Islet of Langerhans (tissue), 1 donor: ENCODE data around the gene HERC2.
"Not testable (repeated sequence)": the region's sequence is repeated elsewhere in the genome, so short reads cannot be mapped to it uniquely, and the experiment has no call there.

Experiments
- FAIRE-seq: peaks from one replicate; lab custom pipeline; 2011; peaks lifted over from hg19 to GRCh38; lab: Jason Lieb, UNC

Gene HERC2

GRCh38 chr15:28227303-28227702 lies 94.7 kb downstream of the HERC2 start:
- FAIRE-seq, result not testable (repeated sequence)

GRCh38 chr15:28222612-28223011 lies 99.4 kb downstream of the HERC2 start:
- FAIRE-seq, result not testable (repeated sequence)

- not testable (repeated sequence) for FAIRE-seq
Observed at GRCh38 chr15:28221696-28222095, 100.3 kb downstream of the HERC2 start.

- FAIRE-seq, result no peak
Observed at GRCh38 chr15:28219116-28219515, 102.9 kb downstream of the HERC2 start.

GRCh38 chr15:28216946-28217546 lies 104.9 kb downstream of the HERC2 start:
- not testable (repeated sequence) for FAIRE-seq

- not testable (repeated sequence) for FAIRE-seq
Observed at GRCh38 chr15:28215521-28215920, 106.5 kb downstream of the HERC2 start.

GRCh38 chr15:28214006-28214790 lies 107.8 kb downstream of the HERC2 start:
- not testable (repeated sequence) for FAIRE-seq

- FAIRE-seq, result not testable (repeated sequence)
Observed at GRCh38 chr15:28213393-28213792, 108.6 kb downstream of the HERC2 start.

GRCh38 chr15:28208583-28208982 lies 113.4 kb downstream of the HERC2 start:
- no peak for FAIRE-seq

- FAIRE-seq, result not testable (repeated sequence)
Observed at GRCh38 chr15:28205640-28206039, 116.3 kb downstream of the HERC2 start.

GRCh38 chr15:28203055-28203828 lies 118.7 kb downstream of the HERC2 start:
- not testable (repeated sequence) for FAIRE-seq

GRCh38 chr15:28202124-28202523 lies 119.9 kb downstream of the HERC2 start:
- not testable (repeated sequence) for FAIRE-seq

GRCh38 chr15:28198215-28198614 lies 123.8 kb downstream of the HERC2 start:
- FAIRE-seq, result not testable (repeated sequence)

GRCh38 chr15:28197694-28198093 lies 124.3 kb downstream of the HERC2 start:
- FAIRE-seq, result not testable (repeated sequence)

- not testable (repeated sequence) for FAIRE-seq
Observed at GRCh38 chr15:28196581-28196980, 125.4 kb downstream of the HERC2 start.

GRCh38 chr15:28192772-28193171 lies 129.2 kb downstream of the HERC2 start:
- no peak for FAIRE-seq

- peak; percentile 82 for FAIRE-seq
Observed at GRCh38 chr15:28191832-28192231, 130.1 kb downstream of the HERC2 start.

GRCh38 chr15:28190391-28191174 lies 131.4 kb downstream of the HERC2 start:
- no peak for FAIRE-seq

GRCh38 chr15:28185148-28185895 lies 136.7 kb downstream of the HERC2 start:
- no peak for FAIRE-seq

GRCh38 chr15:28184166-28184565 lies 137.8 kb downstream of the HERC2 start:
- FAIRE-seq, result no peak

- no peak for FAIRE-seq
Observed at GRCh38 chr15:28182731-28183130, 139.2 kb downstream of the HERC2 start.
